ENCODE measurements around the gene TRIM77.
"Not testable (repeated sequence)": the region's sequence is repeated elsewhere in the genome, so short reads cannot be mapped to it uniquely, and the experiment has no call there.

TRIM77 gene, protein sequence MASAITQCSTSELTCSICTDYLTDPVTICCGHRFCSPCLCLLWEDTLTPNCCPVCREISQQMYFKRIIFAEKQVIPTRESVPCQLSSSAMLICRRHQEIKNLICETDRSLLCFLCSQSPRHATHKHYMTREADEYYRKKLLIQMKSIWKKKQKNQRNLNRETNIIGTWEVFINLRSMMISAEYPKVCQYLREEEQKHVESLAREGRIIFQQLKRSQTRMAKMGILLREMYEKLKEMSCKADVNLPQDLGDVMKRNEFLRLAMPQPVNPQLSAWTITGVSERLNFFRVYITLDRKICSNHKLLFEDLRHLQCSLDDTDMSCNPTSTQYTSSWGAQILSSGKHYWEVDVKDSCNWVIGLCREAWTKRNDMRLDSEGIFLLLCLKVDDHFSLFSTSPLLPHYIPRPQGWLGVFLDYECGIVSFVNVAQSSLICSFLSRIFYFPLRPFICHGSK

GRCh38 chr11:89709999-89710398 lies at the start of gene TRIM77:
Gene TRIM77 (plus strand): TSS chr11:89710299. CDS start chr11:89710299, 0 bp downstream.
- DNase-seq = not testable (repeated sequence)

DNA sequence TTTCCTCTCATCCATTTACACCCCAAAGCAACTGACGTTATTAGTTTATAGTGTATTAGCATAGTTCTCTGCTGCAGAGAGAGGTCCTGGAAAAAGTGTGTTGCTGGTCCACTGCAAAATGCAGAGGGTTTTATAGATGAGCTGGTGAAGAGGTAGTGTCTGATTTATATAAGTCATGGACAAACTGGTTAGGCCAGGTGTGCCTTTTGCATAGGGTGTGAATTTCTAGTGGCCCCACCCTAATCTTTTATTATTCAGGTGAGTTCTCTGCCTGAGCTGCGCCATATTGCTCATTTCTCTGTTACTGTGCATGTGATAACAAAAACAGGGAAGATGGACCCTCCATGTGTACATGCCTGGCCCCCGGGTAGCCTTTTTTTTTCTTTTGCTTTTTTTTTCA lies 43.1 kb upstream of the TRIM77 start:
- DNase-seq = no peak

DNA sequence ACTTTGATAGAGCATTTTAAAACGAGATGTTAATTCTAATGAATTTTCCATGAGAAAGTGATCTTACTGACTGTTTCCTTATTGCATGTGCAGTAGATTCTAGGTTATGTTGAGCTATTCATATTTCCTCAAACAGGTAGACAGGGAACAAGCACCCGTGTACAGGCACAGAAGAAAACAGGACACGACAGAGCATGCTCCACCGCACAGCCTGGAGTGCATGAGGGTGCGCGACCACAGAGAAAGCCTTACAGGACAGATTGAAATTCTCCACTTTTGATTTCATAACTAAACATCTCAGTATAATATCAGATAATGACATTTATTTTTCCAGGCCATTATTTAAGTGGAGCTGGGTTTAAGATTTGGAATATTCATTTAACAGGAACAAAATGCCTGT lies 41.9 kb upstream of the TRIM77 start:
- not testable (repeated sequence) for DNase-seq

- DNase-seq = not testable (repeated sequence)
Observed at GRCh38 chr11:89669586-89669985, 40.5 kb upstream of the TRIM77 start.

DNA sequence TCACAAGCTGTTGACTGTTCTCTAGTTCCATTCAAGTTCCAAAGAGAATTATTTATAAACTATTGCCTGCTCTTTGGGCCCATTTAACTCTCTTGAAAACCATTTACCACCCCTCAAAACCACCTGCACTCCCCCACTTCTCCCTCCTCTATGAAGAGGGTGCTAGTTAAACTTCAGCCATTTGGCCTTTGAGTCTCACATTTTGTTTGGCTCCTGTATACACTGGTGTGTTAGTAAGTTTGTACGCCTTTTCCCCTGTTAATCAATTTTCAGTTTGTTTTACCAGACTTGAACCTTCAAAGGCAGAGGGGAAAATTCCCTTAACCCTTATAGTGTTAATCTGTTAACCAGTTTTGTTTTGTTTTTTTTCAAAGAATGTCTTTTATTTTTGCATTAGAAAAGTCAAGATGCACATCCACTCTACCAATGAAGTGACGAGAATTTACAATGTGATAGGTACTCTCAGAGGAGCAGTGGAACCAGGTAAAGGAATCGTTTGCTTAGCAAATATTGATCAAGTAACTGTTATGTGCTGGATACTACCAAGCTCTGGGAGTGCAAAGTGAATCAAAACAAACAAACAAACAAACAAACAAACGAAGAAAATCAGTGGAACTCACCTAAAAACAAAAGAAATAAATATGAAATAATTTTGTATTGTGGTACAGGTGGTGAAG lies 40.0 kb upstream of the TRIM77 start:
- DNase-seq = not testable (repeated sequence)

DNA sequence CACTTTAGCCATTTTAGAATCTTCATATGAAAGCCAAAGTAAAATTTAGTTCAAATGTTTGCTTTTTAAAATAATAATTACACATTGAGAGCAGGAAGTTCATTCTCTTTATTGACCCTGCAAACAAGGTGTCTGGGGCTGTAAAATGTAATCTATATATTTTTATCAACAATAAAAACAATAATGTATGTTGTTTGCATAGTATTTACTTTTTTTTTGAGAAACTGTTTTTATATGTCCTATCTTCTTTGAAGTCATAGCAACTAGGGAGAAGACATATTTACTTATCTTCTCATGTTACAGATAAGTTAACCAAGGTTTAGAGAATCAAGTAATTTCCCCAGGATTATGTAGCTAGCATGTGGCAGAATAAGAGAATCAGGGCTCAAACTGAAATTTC lies 37.6 kb upstream of the TRIM77 start:
- DNase-seq = not testable (repeated sequence)

DNA sequence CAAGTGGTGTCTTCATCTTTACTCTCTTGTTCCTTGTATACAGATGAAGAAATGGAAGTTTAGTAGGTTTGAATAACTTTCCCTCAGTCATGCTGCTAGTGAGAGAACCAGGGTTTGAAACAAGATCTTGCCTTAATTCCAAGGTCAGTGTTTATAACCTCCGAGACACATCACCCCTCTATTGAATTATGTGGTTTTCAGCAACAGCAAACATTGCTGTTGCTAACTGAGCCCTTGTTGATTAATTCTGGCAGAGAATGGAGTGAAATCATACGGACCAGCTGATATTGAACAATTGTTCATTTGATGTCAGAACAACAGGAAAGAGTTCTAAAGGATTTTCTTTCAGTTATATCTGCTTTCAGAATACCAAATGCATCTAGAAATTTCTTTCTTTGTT lies 36.7 kb upstream of the TRIM77 start:
- not testable (repeated sequence) for DNase-seq

- DNase-seq = not testable (repeated sequence)
Observed at GRCh38 chr11:89675383-89675782, 34.7 kb upstream of the TRIM77 start.

- DNase-seq = not testable (repeated sequence)
Observed at GRCh38 chr11:89675948-89676347, 34.2 kb upstream of the TRIM77 start.

GRCh38 chr11:89707080-89707479 lies 3.0 kb upstream of the TRIM77 start:
- DNase-seq = not testable (repeated sequence)

- DNase-seq = not testable (repeated sequence)
Observed at GRCh38 chr11:89724866-89725498, 14.9 kb downstream of the TRIM77 start.

DNA sequence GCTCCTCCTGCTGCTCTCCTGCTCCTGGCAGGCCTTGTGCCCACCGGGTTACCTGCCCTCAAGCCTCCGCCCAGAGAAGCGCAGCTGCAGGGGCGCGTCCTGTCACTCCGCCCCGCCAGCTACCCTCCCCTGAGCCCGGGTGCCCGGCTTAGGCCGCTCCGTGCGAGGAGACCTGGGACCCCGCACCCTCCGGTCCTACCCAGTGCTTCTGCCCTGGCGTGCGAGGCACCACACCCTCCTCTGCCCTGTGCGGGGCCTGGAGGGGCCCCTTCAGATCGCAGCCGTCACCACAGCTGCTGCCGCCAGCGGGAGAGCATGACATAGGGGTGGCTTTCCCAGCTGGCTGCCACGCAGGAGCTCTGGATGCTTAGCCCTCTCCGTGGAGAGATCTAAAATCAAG lies 20.1 kb downstream of the TRIM77 start:
- not testable (repeated sequence) for DNase-seq

- DNase-seq = no peak
Observed at GRCh38 chr11:89736566-89736965, 26.5 kb downstream of the TRIM77 start.

GRCh38 chr11:89737116-89737515 lies 27.0 kb downstream of the TRIM77 start:
- DNase-seq = no peak

GRCh38 chr11:89741406-89741805 lies 31.3 kb downstream of the TRIM77 start:
- DNase-seq = not testable (repeated sequence)

GRCh38 chr11:89744158-89744557 lies 34.1 kb downstream of the TRIM77 start:
- DNase-seq = not testable (repeated sequence)

- DNase-seq = not testable (repeated sequence)
Observed at GRCh38 chr11:89750822-89751221, 40.7 kb downstream of the TRIM77 start.
